ENCODE measurements around the gene IFIH1.
A peak's percentile ranks its signal among the peaks of the same experiment; 100 is the strongest.

IFIH1 gene

DNA sequence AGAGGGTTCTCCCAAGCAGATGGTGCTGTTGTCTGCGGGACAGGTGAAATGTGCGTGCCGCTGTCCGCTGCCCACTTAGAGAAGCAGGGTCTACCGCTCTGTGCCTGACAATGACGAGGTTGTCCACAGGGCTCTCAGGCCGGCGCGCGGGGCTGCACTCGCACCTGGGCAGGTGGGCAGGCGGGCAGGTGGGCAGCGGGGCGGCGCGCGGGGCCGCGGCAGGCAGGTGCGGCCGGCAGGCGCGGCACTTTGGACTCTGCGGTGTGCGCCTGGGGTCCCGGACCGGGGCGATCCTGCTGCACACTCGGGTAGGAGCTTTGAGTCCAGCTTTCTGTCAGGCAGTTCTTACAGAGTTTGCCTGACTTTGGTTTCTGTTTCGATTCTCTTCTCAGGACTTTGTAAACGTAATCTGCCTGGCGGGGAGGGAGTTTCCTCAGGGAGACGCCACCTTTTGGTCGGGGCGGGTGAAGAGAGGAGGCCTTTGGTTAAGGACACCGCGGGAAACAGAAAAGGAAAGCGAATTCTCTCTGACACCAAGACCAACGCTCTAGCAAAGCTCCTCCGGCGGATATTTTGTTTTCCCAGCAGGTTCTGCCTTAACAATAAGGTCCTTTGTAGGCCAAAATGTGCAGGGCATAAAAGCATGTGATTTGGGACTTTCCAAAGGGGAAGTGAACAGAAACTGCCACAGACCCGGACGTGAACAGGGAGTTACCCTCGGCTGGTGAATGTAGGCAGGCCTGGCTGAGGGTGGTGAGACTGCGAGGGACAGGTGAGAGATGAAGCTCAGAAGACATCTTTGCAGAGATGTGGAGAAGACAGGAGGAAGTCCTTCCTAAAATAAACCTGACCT, at the start of gene IFIH1:
Gene IFIH1, minus strand, starts transcription at position 357 of the 853 bp plus-strand sequence. CDS start 377 bp downstream, outside the sequence.
- peak; percentile 71 to 94 for DNase-seq

DNA sequence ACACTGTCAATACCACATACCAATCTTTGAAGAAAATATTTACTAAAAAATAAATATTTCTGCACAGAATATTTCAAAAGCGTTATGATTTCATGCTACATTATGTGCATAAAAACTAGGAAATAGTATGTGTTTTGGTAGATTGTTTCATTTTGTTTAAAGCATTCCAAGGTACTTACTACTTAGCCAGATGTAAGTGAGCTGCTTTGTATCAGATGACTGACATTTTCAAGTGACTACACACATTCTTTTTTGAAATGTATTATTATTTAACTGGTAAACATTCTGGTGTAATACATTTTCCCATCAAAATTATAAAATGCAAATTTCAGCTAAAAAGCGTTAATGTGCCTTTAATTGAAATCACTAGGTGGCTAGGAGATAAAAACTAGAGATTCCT, 46.9 kb upstream of the IFIH1 start:
- no peak for DNase-seq

DNA sequence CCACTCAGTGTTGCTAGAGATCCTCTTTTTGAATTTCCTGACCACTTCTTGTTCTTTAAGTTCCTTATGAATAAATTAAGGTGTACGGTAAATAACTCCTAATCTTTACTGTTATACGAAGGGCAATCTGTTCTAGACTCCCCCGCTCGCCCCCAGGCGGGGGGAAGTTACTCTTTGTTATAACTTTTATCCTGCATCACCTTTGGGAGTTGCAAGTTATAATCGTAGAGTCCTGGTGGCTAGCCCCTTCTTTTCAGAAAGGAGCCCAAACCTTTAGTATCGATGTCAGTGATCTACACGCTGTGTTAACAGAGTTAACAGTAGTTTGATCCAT, 26.1 kb upstream of the IFIH1 start:
- DNase-seq = no peak

- peak; percentile 96 to 99 for DNase-seq
Measured at GRCh38 chr2:162343824-162344616, 25.5 kb upstream of the IFIH1 start, which contains the start of gene GCA. Gene GCA, plus strand, starts transcription at chr2:162344132. Its CDS starts 117 bp downstream, at chr2:162344249.

DNA sequence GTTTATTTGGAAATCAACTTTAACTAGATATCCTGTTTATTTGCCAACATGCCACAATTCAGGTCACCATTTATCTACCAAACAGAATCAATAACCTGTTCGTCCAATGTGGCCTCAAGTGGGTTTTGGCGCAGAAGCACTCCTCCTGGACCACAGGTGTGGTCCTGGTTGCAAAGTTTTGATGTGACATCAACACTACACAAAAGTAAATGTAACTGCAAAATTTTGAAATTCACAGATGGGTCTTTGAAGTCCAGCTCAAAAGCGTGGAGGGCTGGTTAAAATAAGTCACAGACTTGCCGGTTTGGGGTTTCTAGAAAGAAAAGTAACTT, 25.0 kb upstream of the IFIH1 start:
- DNase-seq = no peak

GRCh38 chr2:162342841-162343240, 24.4 kb upstream of the IFIH1 start:
- no peak for DNase-seq

DNA sequence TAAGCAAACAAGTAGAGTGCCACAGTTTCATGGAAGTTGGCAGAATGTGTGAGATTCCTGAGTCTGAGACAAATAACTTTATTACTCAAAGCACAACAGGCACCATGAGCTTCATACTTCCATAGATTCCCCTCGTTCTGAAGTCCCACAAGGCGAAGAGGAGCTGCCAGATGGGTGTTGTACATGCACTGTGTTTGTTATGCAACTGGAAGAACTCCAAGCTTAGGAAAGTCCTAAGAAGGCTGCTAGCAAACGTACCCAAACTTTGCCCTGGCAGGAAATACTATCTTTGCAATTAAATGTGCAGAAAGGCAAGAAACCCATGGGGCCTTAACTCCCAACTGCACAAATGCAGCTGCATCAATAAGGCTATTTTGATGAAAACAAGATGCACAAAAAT, 23.8 kb upstream of the IFIH1 start:
- DNase-seq = no peak

DNA sequence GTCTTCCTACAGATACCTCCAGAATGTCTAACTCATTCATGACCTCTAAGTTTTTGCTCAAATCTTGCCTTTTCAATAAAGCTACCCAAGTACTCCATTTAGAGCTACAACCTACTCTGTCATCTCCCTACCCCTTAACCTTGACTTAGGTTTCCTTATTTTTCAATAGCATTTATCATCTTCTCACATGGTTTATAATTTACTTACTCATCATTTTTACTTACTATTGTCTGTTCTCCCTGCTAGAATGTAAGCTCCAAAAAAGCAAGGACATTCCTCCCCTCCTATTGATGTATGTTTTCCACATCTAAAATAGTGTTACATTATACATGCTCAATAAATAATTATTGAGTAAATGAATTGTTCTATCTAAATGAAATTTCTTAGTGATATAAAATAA, 22.3 kb upstream of the IFIH1 start:
- no peak for DNase-seq

GRCh38 chr2:162337868-162338267, 19.4 kb upstream of the IFIH1 start:
- DNase-seq = no peak

DNA sequence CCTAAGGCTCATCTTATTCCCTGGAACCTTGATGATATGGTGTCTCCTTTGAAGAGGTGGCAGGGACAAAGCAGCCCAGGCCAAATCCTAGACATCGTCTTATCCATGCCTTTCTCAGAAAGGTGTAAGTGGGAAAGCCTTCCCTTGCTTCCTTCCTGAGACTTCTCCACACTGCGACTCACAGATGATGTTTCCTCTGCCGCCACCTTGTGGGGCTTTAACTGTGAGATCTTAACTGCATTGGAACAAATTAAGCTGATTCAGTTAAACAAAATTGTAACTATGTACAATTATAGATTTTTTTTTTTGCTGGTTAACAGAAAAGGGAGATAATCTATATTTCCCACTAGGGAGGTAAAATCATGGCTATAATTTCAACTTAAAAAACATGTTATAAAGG, 15.5 kb upstream of the IFIH1 start:
- peak in 1 of 2 donors; percentile 45 for DNase-seq

DNA sequence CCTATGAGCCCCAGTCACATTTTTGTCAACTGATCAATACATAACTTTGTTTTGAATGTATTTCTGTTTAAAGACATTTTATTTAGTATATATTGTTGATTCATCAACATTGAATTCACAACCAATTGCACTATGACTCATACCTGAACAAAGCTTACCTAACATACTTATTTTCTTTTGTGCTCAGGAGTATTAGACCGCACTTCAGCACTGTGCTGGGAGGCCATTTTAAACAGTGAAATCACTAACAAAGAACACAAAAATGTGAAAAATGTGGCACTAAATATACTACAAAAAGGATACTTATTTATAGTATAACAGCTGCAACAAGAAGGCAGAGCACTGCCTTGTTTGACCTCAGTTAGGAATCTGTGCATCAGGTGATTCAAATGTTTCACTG, 12.4 kb upstream of the IFIH1 start:
- no peak for DNase-seq

DNA sequence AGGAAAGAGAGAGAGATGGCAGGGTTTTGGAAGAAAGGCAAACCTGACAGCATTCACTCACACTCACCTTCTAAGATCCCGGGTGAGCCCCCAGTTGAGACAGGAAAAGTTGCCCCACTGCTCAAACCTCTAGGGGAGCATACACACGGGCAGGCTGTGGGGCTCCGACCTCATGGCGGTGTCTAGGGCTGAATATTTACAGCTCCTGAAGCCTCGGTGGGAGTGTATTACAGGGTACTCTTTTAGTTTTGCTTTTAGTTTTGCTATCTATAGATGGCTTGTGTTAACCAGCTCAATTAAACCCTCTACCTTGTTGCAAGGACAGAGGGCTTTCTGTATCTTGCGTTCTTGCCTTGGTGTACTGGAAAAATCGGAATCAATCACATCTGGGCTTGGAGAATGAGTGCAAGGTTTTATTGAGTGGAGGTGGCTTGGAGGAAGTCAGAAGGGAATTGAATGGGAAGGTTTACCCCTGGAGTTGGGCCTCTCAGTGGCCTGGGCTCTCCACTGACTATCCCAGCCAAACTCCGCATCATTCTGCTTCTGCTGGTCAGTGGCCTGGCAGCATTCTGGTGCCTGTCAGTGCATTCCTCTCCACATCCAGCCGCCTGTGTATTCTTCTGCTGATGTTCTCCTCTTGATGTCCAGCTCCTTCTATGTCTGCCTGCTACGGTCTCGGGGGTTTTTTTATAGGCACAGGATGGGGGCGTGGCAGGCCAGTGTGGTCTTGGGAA, 10.1 kb upstream of the IFIH1 start:
- DNase-seq = peak in 1 of 2 donors; percentile 67

DNA sequence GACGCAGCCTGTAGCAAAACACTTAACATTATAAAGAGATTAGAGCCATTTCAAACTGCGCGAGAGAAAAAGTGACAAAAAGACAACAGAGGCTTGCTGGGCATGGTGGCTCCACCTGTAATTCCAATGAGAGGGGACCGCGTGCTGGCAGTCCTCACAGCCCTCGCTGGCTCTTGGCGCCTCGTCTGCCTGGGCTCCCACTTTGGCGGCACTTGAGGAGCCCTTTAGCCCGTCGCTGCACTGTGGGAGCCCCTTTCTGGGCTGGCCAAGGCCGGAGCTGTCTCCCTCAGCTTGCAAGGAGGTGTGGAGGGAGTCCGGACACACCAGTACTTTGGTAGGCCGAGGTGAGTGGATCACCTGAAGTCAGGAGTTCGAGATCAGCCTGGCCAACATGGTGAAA, 9.3 kb upstream of the IFIH1 start:
- no peak for DNase-seq

DNA sequence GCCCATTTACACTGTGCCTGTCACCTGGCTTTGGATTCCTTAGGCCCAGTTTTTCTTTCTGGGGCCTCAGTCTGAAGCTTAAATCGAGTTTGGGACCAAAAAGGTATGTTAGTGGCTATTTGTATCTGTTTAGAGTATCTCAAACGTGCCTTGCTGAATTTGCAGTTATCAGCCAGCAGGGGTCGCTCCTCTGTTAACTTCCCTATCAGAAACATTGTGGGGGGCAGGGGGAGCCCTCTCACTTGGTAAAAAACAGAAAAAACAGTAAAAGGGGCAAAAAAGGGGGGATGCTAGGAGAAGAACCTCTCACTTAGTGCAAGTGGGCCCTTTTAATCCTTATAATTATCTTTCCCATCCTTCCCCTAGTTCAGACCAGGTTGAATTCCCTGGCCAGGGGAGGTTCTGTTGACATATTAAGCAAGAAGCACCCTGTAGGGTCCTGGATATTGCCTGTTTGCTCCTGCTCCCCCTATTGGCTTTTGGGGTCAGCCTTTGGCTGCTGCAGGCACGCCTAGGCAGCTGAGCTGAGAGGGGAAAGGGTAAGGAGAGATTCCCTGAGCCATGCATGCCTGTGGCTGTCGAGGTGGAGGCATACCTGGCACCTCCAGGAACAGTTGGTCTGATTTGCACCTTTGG, 8.8 kb upstream of the IFIH1 start:
- peak in 1 of 2 donors; percentile 9 for DNase-seq

GRCh38 chr2:162324953-162325352, 6.5 kb upstream of the IFIH1 start:
- DNase-seq = no peak

- DNase-seq = no peak
Measured at GRCh38 chr2:162320864-162321517, 2.5 kb upstream of the IFIH1 start.

GRCh38 chr2:162317861-162318327, 590 bp downstream of the IFIH1 start:
- no peak for DNase-seq

- no peak for DNase-seq
Measured at GRCh38 chr2:162317058-162317742, 1.3 kb downstream of the IFIH1 start.

GRCh38 chr2:162316590-162316989, 1.9 kb downstream of the IFIH1 start:
- no peak for DNase-seq

GRCh38 chr2:162315938-162316337, 2.5 kb downstream of the IFIH1 start:
- DNase-seq = no peak

GRCh38 chr2:162312853-162313252, 5.6 kb downstream of the IFIH1 start:
- DNase-seq = no peak

All from bone marrow (tissue), 2 donors.